HepG2 (cell line): ENCODE results near the gene TASL. TPM values are rescaled to one million over a fixed set of nuclear protein-coding genes. Genes with fewer than 3 reads are reported as not detected.

ENCODE experiments used
- ATAC-seq: fragments of 200-7000 bp; cut with Tn5 transposase; 3 replicates; pipeline ENCODE4 v1.9.1; 2020; ENCODE audit warnings: mild to moderate bottlenecking, moderate library complexity
- BruUV-seq: library from RNA; stranded (reverse); fragments of 400-500 nt; replicated peaks from 2 replicates; lab custom pipeline; 2021; lab: Mats Ljungman, UMichigan
- CTCF ChIA-PET: fragments of 300-600 bp; formaldehyde crosslinking; extraction: SDS; loops from one replicate; lab custom pipeline; 2021; ENCODE audit warnings: low total read pairs, inconsistent platforms, low intra/inter-chr PET ratio; lab: Yijun Ruan, JAX
- POLR2A ChIA-PET: fragments of 350-600 bp; sonication (Branson Sonifier 250); formaldehyde crosslinking; loops from one replicate; lab custom pipeline; 2020; ENCODE audit warnings: antibody characterized with exemption, inconsistent platforms; lab: Yijun Ruan, JAX
- DNase-seq: peaks from one replicate; pipeline ENCODE4 v3.0.0-alpha.2; 2015; ENCODE audit warnings: low spot score
- FAIRE-seq: peaks from 3 replicates; lab custom pipeline; 2011; peaks lifted over from hg19 to GRCh38; lab: Jason Lieb, UNC
- H2AFZ ChIP-seq: one replicate; pipeline ENCODE4 v1.6.1; 2011; ENCODE audit warnings: low read length, inconsistent platforms
- H3K27ac ChIP-seq: fragments of 300-600 bp; 3 replicates; pipeline ENCODE4 v1.8.0; 2011; ENCODE audit warnings: mixed run types, mild to moderate bottlenecking, mixed read lengths, low read length, inconsistent platforms; ENCODE audit not compliant: insufficient read depth; ENCODE audit errors: extremely low read length
- H3K27me3 ChIP-seq, 2 experiments: fragments of 200-600 bp in 1 of 2; 2 replicates in 1 of 2; 3 replicates in 1 of 2; pipeline versions ENCODE4 v1.6.0 to v1.8.0; 2011; ENCODE audit warnings: low read length in 2 of 2, mild to moderate bottlenecking in 2 of 2, moderate library complexity in 2 of 2, inconsistent platforms in 1 of 2; ENCODE audit not compliant: insufficient read depth in 2 of 2, control insufficient read depth in 1 of 2
- H3K36me3 ChIP-seq, 2 experiments: fragments of 200-600 bp in 1 of 2; replicated peaks in 1 of 2; 2 replicates in 1 of 2; 3 replicates in 1 of 2; pipeline versions ENCODE4 v1.5.1 to v1.8.0; 2011; ENCODE audit warnings: low read length in 2 of 2, inconsistent platforms in 1 of 2; ENCODE audit not compliant: insufficient read depth in 2 of 2, control insufficient read depth in 1 of 2
- H3K4me1 ChIP-seq: 2 replicates; pipeline ENCODE4 v1.5.1; 2012; ENCODE audit warnings: low read length, inconsistent platforms; ENCODE audit not compliant: insufficient read depth
- H3K4me2 ChIP-seq: 2 replicates; pipeline ENCODE4 v1.6.0; 2011; ENCODE audit warnings: low read depth, low read length, inconsistent platforms
- H3K4me3 ChIP-seq, 3 experiments: fragments of 200-600 bp in 1 of 3; sonication (generic), shearing (Covaris generic) in 1 of 3; replicated peaks in 1 of 3; 2 replicates each; pipeline ENCODE4 v1.5.1; 2011 to 2016; ENCODE audit warnings: low read length in 3 of 3, inconsistent platforms in 2 of 3, low read depth in 2 of 3, mild to moderate bottlenecking in 2 of 3, control low read depth in 1 of 3, mixed read lengths in 1 of 3; ENCODE audit not compliant: insufficient read depth in 1 of 3
- H3K79me2 ChIP-seq: one replicate; pipeline ENCODE4 v1.6.1; 2011; ENCODE audit warnings: low read length, inconsistent platforms; ENCODE audit not compliant: insufficient read depth
- H3K9ac ChIP-seq: 2 replicates; pipeline ENCODE4 v1.6.0; 2011; ENCODE audit warnings: mild to moderate bottlenecking, low read depth, low read length, inconsistent platforms; ENCODE audit not compliant: insufficient read depth
- H3K9me3 ChIP-seq: 2 replicates; pipeline ENCODE4 v1.5.1; 2012; ENCODE audit warnings: mild to moderate bottlenecking, low read length
- H4K20me1 ChIP-seq: 2 replicates; pipeline ENCODE4 v1.6.0; 2011; ENCODE audit warnings: inconsistent platforms, mild to moderate bottlenecking, low read length, moderate library complexity; ENCODE audit not compliant: insufficient read depth
- CBX1 ChIP-seq: IDR thresholded peaks from one replicate; pipeline ENCODE4 v1.6.1; 2016; ENCODE audit warnings: antibody characterized with exemption, low read depth
- CENPT ChIP-seq: sonication (generic); formaldehyde crosslinking; IDR thresholded peaks from 2 replicates; pipeline ENCODE4 v1.8.0; 2022; ENCODE audit warnings: low read depth, mild to moderate bottlenecking, moderate library complexity, missing genetic modification reagents
- PITX1 ChIP-seq: sonication (generic); formaldehyde crosslinking; IDR thresholded peaks from 2 replicates; pipeline ENCODE4 v1.5.1; 2020; ENCODE audit warnings: mild to moderate bottlenecking, missing genetic modification reagents
- RBFOX2 ChIP-seq: fragments of 200-400 bp; formaldehyde crosslinking; IDR thresholded peaks from 2 replicates; pipeline ENCODE4 v1.6.1; 2017; ENCODE audit warnings: low read depth, mild to moderate bottlenecking, low read length
- ZBTB42 ChIP-seq: sonication (generic); formaldehyde crosslinking; IDR thresholded peaks from 2 replicates; pipeline ENCODE4 v1.5.0; 2020; ENCODE audit warnings: mild to moderate bottlenecking, missing genetic modification reagents
- ZFP1 ChIP-seq: IDR thresholded peaks from 2 replicates; pipeline ENCODE4 v1.6.1; 2016
- ZNF383 ChIP-seq: sonication (generic); formaldehyde crosslinking; IDR thresholded peaks from 2 replicates; pipeline ENCODE4 v1.4.0; 2020; ENCODE audit warnings: missing genetic modification reagents, mild to moderate bottlenecking, borderline replicate concordance
- ZNF703 ChIP-seq: sonication (generic); formaldehyde crosslinking; IDR thresholded peaks from 2 replicates; pipeline ENCODE4 v1.5.1; 2020; ENCODE audit warnings: missing genetic modification reagents, mild to moderate bottlenecking, moderate library complexity, borderline replicate concordance
- WGBS: methylation state at CpG from one replicate; pipeline ENCODE4 v1.1.6; 2017; ENCODE audit warnings: low lambda C conversion rate; 5-methylcytosine and 5-hydroxymethylcytosine counted together
- in situ Hi-C: cut with HindIII; loops from 2 replicates; pipeline ENCODE4 v1.10.0; 2017; ENCODE audit warnings: low pct_unique_long_range_greater_than_20kb; ENCODE audit not compliant: extremely low pct_ligation_motif_present
- intact Hi-C: fragments of 100-400 bp; cut with micrococcal nuclease; formaldehyde crosslinking; loops from one replicate; pipeline ENCODE4 v1.10.0; 2022; ENCODE audit not compliant: unreplicated experiment
- polyA plus RNA-seq, 8 experiments: library from polyadenylated mRNA; depleted of rRNA in 3 of 8; stranded (reverse) in 7 of 8; unstranded in 1 of 8; fragments of >200 nt; fragmentation: Illumina TruSeq in 4 of 8; extraction: Trizol in 4 of 8; gene quantifications; 2 replicates each; pipeline versions ENCODE4 v1.2.1 to v1.2.3, GENCODE V29; 2011 to 2016; ENCODE audit warnings: low read depth in 4 of 8, missing spikeins in 1 of 8, mixed read lengths in 1 of 8; ENCODE audit not compliant: insufficient read depth in 1 of 8
- total RNA-seq, 5 experiments: library from RNA; depleted of rRNA; stranded (reverse); fragments of >200 nt; fragmentation: Illumina TruSeq; extraction: Trizol; gene quantifications; 2 replicates each; pipeline ENCODE4 v1.2.3, GENCODE V29; 2016; ENCODE audit warnings: low read depth in 1 of 5
- TF ChIP-seq, protein P1 (sequence below): sonication (generic); formaldehyde crosslinking; IDR thresholded peaks from 2 replicates; pipeline ENCODE4 v1.5.1; 2020; ENCODE audit warnings: missing genetic modification reagents, mild to moderate bottlenecking, borderline replicate concordance
- TF ChIP-seq, protein P2 (sequence below): sonication (generic); formaldehyde crosslinking; IDR thresholded peaks from 2 replicates; pipeline ENCODE4 v1.4.0; 2020; ENCODE audit warnings: missing genetic modification reagents
- TF ChIP-seq, protein P3 (sequence below): sonication (generic); formaldehyde crosslinking; IDR thresholded peaks from 2 replicates; pipeline ENCODE4 v1.8.0; 2022; ENCODE audit warnings: mild to moderate bottlenecking, missing genetic modification reagents, moderate library complexity
- TF ChIP-seq, protein P4 (sequence below): sonication (generic); formaldehyde crosslinking; IDR thresholded peaks from 2 replicates; pipeline ENCODE4 v1.4.0; 2020; ENCODE audit warnings: missing genetic modification reagents

The TASL gene
- total and polyA plus RNA-seq, 2 of the 13 experiments (the other 11 are each of a cell fraction or from before 2014, with no cell fraction given): not detected

DNA sequence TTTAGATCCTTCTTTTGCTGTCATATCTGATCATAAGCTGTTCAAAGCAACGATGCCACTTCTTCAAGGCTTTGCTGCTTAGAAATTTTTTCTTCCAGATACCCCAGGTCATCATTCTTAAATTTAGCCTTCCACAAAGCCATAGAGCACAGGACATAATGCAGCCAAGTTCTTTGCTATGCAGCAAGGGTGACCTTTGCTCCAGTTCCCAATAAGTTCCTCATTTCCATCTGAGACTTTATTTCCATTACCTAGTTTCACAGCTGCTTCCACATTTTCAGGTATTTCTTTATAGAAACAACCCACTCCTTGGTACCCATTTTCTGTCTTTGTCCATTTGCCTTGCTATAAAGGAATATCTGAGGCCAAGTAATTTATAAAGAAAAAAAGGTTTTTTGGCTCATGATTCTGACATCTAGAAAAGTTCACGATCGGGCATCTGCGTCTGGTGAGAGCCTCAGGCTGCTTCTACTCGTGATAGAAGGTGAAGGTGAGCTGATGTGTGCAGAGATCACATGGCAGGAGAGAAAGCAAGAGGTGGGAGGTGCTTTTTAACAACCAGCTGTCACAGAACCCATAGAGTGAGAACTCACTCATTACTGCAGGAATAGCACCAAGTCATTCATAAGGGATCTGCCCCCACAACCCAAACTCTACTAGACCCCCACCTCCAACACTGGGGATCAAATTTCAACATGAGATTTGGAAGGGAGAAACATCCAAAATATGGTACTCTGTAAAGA is 11.8 kb upstream of the TASL start:
- no peak for DNase-seq
- Histone ChIP-seq H3K4me1 (peaks cover 14% of the 10 kb centered on the region), H3K27me3 (no peaks in the 10 kb centered on the region), H3K4me2 (no peak overlapping the region), H3K9ac (no peak overlapping the region), H4K20me1 (no peaks in the 10 kb centered on the region), H3K79me2 (no peaks in the 10 kb centered on the region), H3K9me3 (no peaks in the 10 kb centered on the region), H3K27ac (no peak overlapping the region), H3K4me3 (no peak overlapping the region), H2AFZ (no peak overlapping the region), H3K36me3 (no peaks in the 10 kb centered on the region)
- 66% methylated on average over 5 of the region's 5 CpGs for WGBS
- no peak for FAIRE-seq
- ChIA-PET CTCF (no interaction called here), POLR2A (no interaction called here)
- no peak for ATAC-seq
- BruUV-seq: no TSS peak
- intact Hi-C loops: no loop called here
- in situ Hi-C loops: no loop called here
- TF ChIP-seq, protein P1, sequence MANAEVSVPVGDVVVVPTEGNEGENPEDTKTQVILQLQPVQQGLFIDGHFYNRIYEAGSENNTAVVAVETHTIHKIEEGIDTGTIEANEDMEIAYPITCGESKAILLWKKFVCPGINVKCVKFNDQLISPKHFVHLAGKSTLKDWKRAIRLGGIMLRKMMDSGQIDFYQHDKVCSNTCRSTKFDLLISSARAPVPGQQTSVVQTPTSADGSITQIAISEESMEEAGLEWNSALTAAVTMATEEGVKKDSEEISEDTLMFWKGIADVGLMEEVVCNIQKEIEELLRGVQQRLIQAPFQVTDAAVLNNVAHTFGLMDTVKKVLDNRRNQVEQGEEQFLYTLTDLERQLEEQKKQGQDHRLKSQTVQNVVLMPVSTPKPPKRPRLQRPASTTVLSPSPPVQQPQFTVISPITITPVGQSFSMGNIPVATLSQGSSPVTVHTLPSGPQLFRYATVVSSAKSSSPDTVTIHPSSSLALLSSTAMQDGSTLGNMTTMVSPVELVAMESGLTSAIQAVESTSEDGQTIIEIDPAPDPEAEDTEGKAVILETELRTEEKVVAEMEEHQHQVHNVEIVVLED (CRISPR knock-in tag): no peak
- no peak for TF ChIP-seq ZNF703 (CRISPR knock-in tag)
- TF ChIP-seq, protein P2, sequence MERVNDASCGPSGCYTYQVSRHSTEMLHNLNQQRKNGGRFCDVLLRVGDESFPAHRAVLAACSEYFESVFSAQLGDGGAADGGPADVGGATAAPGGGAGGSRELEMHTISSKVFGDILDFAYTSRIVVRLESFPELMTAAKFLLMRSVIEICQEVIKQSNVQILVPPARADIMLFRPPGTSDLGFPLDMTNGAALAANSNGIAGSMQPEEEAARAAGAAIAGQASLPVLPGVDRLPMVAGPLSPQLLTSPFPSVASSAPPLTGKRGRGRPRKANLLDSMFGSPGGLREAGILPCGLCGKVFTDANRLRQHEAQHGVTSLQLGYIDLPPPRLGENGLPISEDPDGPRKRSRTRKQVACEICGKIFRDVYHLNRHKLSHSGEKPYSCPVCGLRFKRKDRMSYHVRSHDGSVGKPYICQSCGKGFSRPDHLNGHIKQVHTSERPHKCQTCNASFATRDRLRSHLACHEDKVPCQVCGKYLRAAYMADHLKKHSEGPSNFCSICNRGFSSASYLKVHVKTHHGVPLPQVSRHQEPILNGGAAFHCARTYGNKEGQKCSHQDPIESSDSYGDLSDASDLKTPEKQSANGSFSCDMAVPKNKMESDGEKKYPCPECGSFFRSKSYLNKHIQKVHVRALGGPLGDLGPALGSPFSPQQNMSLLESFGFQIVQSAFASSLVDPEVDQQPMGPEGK (CRISPR knock-in tag): no peak
- TF ChIP-seq RBFOX2: no peak
- no peak for TF ChIP-seq CBX1
- no peak for TF ChIP-seq ZNF383 (CRISPR knock-in tag)
- no peak for TF ChIP-seq ZBTB42 (CRISPR knock-in tag)
- no peak for TF ChIP-seq PITX1 (CRISPR knock-in tag)
- TF ChIP-seq, protein P3, sequence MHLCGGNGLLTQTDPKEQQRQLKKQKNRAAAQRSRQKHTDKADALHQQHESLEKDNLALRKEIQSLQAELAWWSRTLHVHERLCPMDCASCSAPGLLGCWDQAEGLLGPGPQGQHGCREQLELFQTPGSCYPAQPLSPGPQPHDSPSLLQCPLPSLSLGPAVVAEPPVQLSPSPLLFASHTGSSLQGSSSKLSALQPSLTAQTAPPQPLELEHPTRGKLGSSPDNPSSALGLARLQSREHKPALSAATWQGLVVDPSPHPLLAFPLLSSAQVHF (CRISPR knock-in tag): no peak
- no peak for TF ChIP-seq CENPT
- TF ChIP-seq ZFP1 (CRISPR knock-in tag): no peak
- TF ChIP-seq, protein P4, sequence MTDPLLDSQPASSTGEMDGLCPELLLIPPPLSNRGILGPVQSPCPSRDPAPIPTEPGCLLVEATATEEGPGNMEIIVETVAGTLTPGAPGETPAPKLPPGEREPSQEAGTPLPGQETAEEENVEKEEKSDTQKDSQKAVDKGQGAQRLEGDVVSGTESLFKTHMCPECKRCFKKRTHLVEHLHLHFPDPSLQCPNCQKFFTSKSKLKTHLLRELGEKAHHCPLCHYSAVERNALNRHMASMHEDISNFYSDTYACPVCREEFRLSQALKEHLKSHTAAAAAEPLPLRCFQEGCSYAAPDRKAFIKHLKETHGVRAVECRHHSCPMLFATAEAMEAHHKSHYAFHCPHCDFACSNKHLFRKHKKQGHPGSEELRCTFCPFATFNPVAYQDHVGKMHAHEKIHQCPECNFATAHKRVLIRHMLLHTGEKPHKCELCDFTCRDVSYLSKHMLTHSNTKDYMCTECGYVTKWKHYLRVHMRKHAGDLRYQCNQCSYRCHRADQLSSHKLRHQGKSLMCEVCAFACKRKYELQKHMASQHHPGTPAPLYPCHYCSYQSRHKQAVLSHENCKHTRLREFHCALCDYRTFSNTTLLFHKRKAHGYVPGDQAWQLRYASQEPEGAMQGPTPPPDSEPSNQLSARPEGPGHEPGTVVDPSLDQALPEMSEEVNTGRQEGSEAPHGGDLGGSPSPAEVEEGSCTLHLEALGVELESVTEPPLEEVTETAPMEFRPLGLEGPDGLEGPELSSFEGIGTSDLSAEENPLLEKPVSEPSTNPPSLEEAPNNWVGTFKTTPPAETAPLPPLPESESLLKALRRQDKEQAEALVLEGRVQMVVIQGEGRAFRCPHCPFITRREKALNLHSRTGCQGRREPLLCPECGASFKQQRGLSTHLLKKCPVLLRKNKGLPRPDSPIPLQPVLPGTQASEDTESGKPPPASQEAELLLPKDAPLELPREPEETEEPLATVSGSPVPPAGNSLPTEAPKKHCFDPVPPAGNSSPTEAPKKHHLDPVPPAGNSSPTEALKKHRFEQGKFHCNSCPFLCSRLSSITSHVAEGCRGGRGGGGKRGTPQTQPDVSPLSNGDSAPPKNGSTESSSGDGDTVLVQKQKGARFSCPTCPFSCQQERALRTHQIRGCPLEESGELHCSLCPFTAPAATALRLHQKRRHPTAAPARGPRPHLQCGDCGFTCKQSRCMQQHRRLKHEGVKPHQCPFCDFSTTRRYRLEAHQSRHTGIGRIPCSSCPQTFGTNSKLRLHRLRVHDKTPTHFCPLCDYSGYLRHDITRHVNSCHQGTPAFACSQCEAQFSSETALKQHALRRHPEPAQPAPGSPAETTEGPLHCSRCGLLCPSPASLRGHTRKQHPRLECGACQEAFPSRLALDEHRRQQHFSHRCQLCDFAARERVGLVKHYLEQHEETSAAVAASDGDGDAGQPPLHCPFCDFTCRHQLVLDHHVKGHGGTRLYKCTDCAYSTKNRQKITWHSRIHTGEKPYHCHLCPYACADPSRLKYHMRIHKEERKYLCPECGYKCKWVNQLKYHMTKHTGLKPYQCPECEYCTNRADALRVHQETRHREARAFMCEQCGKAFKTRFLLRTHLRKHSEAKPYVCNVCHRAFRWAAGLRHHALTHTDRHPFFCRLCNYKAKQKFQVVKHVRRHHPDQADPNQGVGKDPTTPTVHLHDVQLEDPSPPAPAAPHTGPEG (CRISPR knock-in tag): no peak
